Measurements from ENCODE around the gene TBCB.
"Not testable (repeated sequence)": the region's sequence is repeated elsewhere in the genome, so short reads cannot be mapped to it uniquely, and the experiment has no call there.

The TBCB gene

DNA sequence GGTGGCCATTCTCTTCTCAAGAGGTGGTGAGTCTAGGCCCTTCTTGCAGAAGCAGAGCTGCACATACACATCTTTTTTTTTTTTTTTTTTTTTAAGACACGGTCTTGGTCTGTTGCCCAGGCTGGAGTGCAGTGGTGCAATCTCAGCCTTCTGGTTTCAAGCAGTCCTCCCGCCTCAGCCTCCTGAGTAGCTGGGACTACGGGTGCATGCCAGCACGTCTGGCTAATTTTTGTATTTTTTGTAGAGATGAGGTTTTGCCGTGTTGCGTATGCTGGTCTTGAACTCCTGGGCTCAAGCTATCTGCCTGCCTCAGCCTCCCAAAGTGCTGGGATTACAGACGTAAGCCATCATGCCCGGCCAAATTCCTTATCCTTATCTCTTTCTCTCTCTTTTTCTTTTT, 58.6 kb downstream of the TBCB start:
- not testable (repeated sequence) for DNase-seq (ENCODE audit: low spot score)

Measured in ecto neural progenitor cell (in vitro differentiated cells).